Mesendoderm (in vitro differentiated cells): ENCODE measurements around the gene UAP1L1.

Experiments used
- DNase-seq: peaks from one replicate; pipeline ENCODE4 v3.0.0; 2013
- H2AK5ac ChIP-seq: 2 replicates; pipeline ENCODE4 v1.6.1; 2013; ENCODE audit warnings: low read length, inconsistent platforms
- H2BK120ac ChIP-seq: 2 replicates; pipeline ENCODE4 v1.6.1; 2013; ENCODE audit warnings: low read depth, mild to moderate bottlenecking, low read length, moderate library complexity, mixed read lengths
- H2BK15ac ChIP-seq: replicated peaks from 2 replicates; pipeline ENCODE4 v1.6.1; 2013; ENCODE audit warnings: low read depth, mild to moderate bottlenecking, moderate library complexity
- H2BK5ac ChIP-seq: 2 replicates; pipeline ENCODE4 v1.6.1; 2013; ENCODE audit warnings: low read length, inconsistent platforms
- H3K18ac ChIP-seq: 2 replicates; pipeline ENCODE4 v1.6.1; 2013; ENCODE audit warnings: mild to moderate bottlenecking, low read length, mixed read lengths
- H3K23ac ChIP-seq: one replicate; pipeline ENCODE4 v1.6.1; 2013; ENCODE audit warnings: low read length
- H3K27ac ChIP-seq: 2 replicates; pipeline ENCODE4 v1.5.1; 2013; ENCODE audit warnings: low read depth, mild to moderate bottlenecking, inconsistent platforms, low read length, moderate library complexity
- H3K27me3 ChIP-seq: 2 replicates; pipeline ENCODE4 v1.6.1; 2013; ENCODE audit warnings: low read length, control low read depth, mild to moderate bottlenecking, inconsistent platforms; ENCODE audit not compliant: insufficient read depth, poor library complexity
- H3K36me3 ChIP-seq: 2 replicates; pipeline ENCODE4 v1.6.1; 2013; ENCODE audit warnings: low read length, inconsistent platforms; ENCODE audit not compliant: control insufficient read depth, insufficient read depth
- H3K4ac ChIP-seq: one replicate; pipeline ENCODE4 v1.6.1; 2013; ENCODE audit warnings: low read depth, mild to moderate bottlenecking, low read length, moderate library complexity
- H3K4me1 ChIP-seq: 2 replicates; pipeline ENCODE4 v1.6.1; 2013; ENCODE audit warnings: low read depth, low read length, inconsistent platforms; ENCODE audit not compliant: control insufficient read depth
- H3K4me2 ChIP-seq: 2 replicates; pipeline ENCODE4 v1.6.1; 2013; ENCODE audit warnings: low read length
- H3K4me3 ChIP-seq: 2 replicates; pipeline ENCODE4 v1.5.1; 2013; ENCODE audit warnings: mild to moderate bottlenecking, low read length
- H3K56ac ChIP-seq: one replicate; pipeline ENCODE4 v1.6.1; 2013; ENCODE audit warnings: low read length
- H3K79me1 ChIP-seq: 2 replicates; pipeline ENCODE4 v1.6.1; 2013; ENCODE audit warnings: low read length, inconsistent platforms
- H3K79me2 ChIP-seq: 2 replicates; pipeline ENCODE4 v1.6.1; 2013; ENCODE audit warnings: mild to moderate bottlenecking, low read length; ENCODE audit not compliant: control insufficient read depth, insufficient read depth
- H3K9ac ChIP-seq: 2 replicates; pipeline ENCODE4 v1.6.1; 2013; ENCODE audit warnings: low read length, inconsistent platforms
- H4K5ac ChIP-seq: one replicate; pipeline ENCODE4 v1.6.1; 2013; ENCODE audit warnings: low read length
- H4K8ac ChIP-seq: one replicate; pipeline ENCODE4 v1.6.1; 2013; ENCODE audit warnings: low read depth, mild to moderate bottlenecking, control low read depth, low read length, moderate library complexity
- WGBS: extraction: QIAGEN DNeasy Blood & Tissue Kit; methylation state at CpG from one replicate; pipeline ENCODE4 v1.1.7; 2013; ENCODE audit warnings: low lambda C conversion rate, missing lambda C conversion rate; ENCODE audit not compliant: insufficient coverage; ENCODE audit errors: extremely low coverage; 5-methylcytosine and 5-hydroxymethylcytosine counted together

UAP1L1 gene

DNA sequence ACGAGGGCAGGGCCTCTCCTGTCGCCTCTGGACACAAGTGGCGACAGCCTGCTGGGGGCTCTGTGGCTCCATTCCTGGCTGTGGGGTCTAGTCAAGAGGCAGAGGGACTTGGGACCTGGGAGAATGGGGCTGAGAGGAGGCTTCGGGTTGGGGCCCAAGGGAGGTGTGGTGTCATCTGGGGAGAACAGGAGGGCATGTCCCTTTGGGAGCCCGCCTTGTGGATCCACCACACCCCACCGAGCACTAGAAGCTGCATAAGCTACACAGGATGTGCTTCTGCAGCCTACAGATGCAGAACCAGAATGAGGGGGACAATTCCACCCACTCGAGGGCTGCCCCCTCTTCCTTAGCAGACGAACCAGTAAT is 5.6 kb downstream of the UAP1L1 start:
- Histone ChIP-seq H2BK15ac (no peak overlapping the region), H2AK5ac (no peak overlapping the region), H2BK5ac (no peak overlapping the region), H3K36me3 (no peaks in the 10 kb centered on the region), H3K4ac (no peak overlapping the region), H3K27me3 (peaks cover 7% of the 10 kb centered on the region), H2BK120ac (no peak overlapping the region), H4K5ac (no peak overlapping the region), H3K18ac (no peak overlapping the region), H3K4me3 (no peak overlapping the region), H3K4me1 (peaks cover under 1% of the 10 kb centered on the region), H3K23ac (no peak overlapping the region), H4K8ac (no peak overlapping the region), H3K9ac (no peak overlapping the region), H3K79me2 (no peaks in the 10 kb centered on the region), H3K56ac (no peak overlapping the region), H3K27ac (no peak overlapping the region), H3K79me1 (no peaks in the 10 kb centered on the region), H3K4me2 (no peak overlapping the region)
- DNase-seq, result no peak
- no CpG with 5 or more reads among the region's 8 CpGs for whole genome bisulfite sequencing

DNA sequence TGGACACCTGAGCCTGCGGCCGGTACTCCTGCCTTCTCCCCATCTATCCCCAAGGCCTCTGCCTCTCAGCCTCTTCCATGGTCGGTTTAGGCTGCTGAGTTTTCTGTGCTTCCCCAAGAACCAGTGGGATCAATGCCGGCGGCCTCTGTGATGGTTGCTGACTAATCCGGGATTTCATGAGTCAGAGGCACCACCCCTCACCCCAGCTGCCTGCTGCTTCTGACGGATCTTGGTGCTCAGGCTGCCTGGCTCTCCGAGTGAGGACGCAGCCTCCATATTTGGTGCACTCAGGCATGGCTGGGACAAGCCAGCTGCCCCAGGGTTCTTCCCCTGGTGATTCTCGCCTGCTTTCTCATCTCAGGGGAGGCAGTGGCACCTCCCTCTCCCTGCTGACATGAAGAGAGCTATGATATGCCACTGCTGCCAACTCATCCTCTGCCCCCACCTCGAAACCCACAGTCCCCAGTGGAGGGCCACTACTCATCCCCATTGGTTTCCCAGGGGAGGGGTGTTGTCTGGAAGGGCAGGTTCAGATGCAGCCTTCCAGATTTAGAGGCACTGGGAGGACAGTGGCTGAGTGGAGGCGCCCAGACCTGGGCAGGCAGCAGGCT is 6.2 kb downstream of the UAP1L1 start:
- H3K79me1 ChIP-seq, result no peaks in the 10 kb centered on the region
- WGBS, result no CpG with 5 or more reads among the region's 12 CpGs

DNA sequence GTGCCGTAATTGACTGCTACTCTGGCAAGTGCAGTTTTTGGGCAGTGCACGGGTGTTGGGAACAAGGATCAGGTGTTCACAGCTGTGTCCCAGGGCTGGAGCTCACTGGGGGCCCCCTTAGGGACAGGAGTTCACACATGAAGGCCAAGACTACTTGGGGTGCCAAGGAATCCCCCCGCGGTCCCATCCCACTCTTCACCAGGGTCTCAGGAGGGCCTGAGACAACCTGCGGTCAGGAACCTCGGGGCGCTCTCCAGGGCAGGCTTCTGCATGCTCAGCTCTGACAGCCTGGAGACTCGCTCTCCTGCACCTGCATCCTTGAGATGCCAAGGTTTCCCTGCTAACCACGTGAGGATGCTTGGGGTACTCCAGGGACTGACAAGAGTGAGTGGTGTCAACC is 7.2 kb downstream of the UAP1L1 start:
- Histone ChIP-seq H3K27ac (no peak overlapping the region), H3K79me2 (no peaks in the 10 kb centered on the region), H3K56ac (no peak overlapping the region), H3K18ac (no peak overlapping the region), H4K5ac (no peak overlapping the region), H3K27me3 (no peaks in the 10 kb centered on the region), H3K36me3 (no peaks in the 10 kb centered on the region), H2BK5ac (no peak overlapping the region), H3K9ac (no peak overlapping the region), H3K4me3 (no peak overlapping the region), H2BK120ac (no peak overlapping the region), H3K79me1 (peaks cover 2% of the 10 kb centered on the region), H3K4me2 (no peak overlapping the region), H3K4me1 (peaks cover 2% of the 10 kb centered on the region), H4K8ac (no peak overlapping the region), H2AK5ac (no peak overlapping the region), H3K4ac (no peak overlapping the region), H3K23ac (no peak overlapping the region), H2BK15ac (no peak overlapping the region)
- no CpG with 5 or more reads among the region's 9 CpGs for WGBS
- no peak for DNase-seq

More for the DNA sequence above, 6.2 kb downstream of the UAP1L1 start:
- no peak overlapping the region for H3K4me2 ChIP-seq
- H3K27me3 ChIP-seq, result peaks cover 4% of the 10 kb centered on the region
- no peak overlapping the region for H4K5ac ChIP-seq
- H3K4me3 ChIP-seq, result no peak overlapping the region
- no peak overlapping the region for H4K8ac ChIP-seq
- no peak overlapping the region for H2AK5ac ChIP-seq
- no peak overlapping the region for H2BK120ac ChIP-seq
- no peak overlapping the region for H3K4ac ChIP-seq
- no peak overlapping the region for H3K18ac ChIP-seq
- no peak overlapping the region for H3K27ac ChIP-seq
- H3K56ac ChIP-seq, result peak overlapping the region; percentile 25
- DNase-seq, result peak; percentile 72
- no peak overlapping the region for H3K9ac ChIP-seq
- H3K23ac ChIP-seq, result peak overlapping the region; percentile 66
- no peaks in the 10 kb centered on the region for H3K36me3 ChIP-seq
- H3K4me1 ChIP-seq, result peaks cover 2% of the 10 kb centered on the region
- no peaks in the 10 kb centered on the region for H3K79me2 ChIP-seq
- no peak overlapping the region for H2BK5ac ChIP-seq
- no peak overlapping the region for H2BK15ac ChIP-seq

GRCh38 chr9:137085920-137086530 is 8.7 kb downstream of the UAP1L1 start:
- DNase-seq, result no peak
- no peak overlapping the region for H4K5ac ChIP-seq
- H4K8ac ChIP-seq, result no peak overlapping the region
- no peak overlapping the region for H2AK5ac ChIP-seq
- no CpG with 5 or more reads among the region's 58 CpGs for WGBS
- H3K27ac ChIP-seq, result peak overlapping the region; percentile 69
- no peaks in the 10 kb centered on the region for H3K27me3 ChIP-seq
- H3K4me1 ChIP-seq, result peaks cover 2% of the 10 kb centered on the region
- peak overlapping the region; percentile 74 for H3K4me2 ChIP-seq
- no peak overlapping the region for H2BK5ac ChIP-seq
- H3K9ac ChIP-seq, result peak overlapping the region; percentile 90
- H3K56ac ChIP-seq, result peak overlapping the region; percentile 92
- peaks cover 2% of the 10 kb centered on the region for H3K79me1 ChIP-seq
- H3K18ac ChIP-seq, result peak overlapping the region; percentile 42
- H2BK15ac ChIP-seq, result no peak overlapping the region
- no peaks in the 10 kb centered on the region for H3K36me3 ChIP-seq
- H3K4me3 ChIP-seq, result peak overlapping the region; percentile 56
- no peak overlapping the region for H2BK120ac ChIP-seq
- H3K23ac ChIP-seq, result peak overlapping the region; percentile 89
- no peaks in the 10 kb centered on the region for H3K79me2 ChIP-seq
- peak overlapping the region; percentile 66 for H3K4ac ChIP-seq

- H3K18ac ChIP-seq, result peak within 1 kb of the TSS; percentile 42
- no peak within 1 kb of the TSS for H4K5ac ChIP-seq
- H2BK15ac ChIP-seq, result no peak within 1 kb of the TSS
- WGBS, result no CpG with 5 or more reads among the region's 101 CpGs
- H4K8ac ChIP-seq, result no peak within 1 kb of the TSS
- peak within 1 kb of the TSS; percentile 69 for H3K27ac ChIP-seq
- no peak within 1 kb of the TSS for H2AK5ac ChIP-seq
- H2BK120ac ChIP-seq, result no peak within 1 kb of the TSS
- peak within 1 kb of the TSS; percentile 90 for H3K9ac ChIP-seq
- no peaks in the 10 kb centered on the region for H3K27me3 ChIP-seq
- peak within 1 kb of the TSS; percentile 89 for H3K23ac ChIP-seq
- peaks cover 2% of the 10 kb centered on the region for H3K4me1 ChIP-seq
- H3K4me2 ChIP-seq, result peak within 1 kb of the TSS; percentile 74
- H3K4ac ChIP-seq, result peak within 1 kb of the TSS; percentile 83
- H3K36me3 ChIP-seq, result no peaks in the 10 kb centered on the region
- H3K4me3 ChIP-seq, result peak within 1 kb of the TSS; percentile 64
- no peaks in the 10 kb centered on the region for H3K79me2 ChIP-seq
- H2BK5ac ChIP-seq, result no peak within 1 kb of the TSS
- H3K56ac ChIP-seq, result peak within 1 kb of the TSS; percentile 92
- DNase-seq, result peak; percentile 99
- peaks cover 2% of the 10 kb centered on the region for H3K79me1 ChIP-seq
Measured at GRCh38 chr9:137086531-137087408, 9.5 kb downstream of the UAP1L1 start, which contains the start of gene MAN1B1. Gene MAN1B1, plus strand, starts transcription at chr9:137086985. Its CDS starts 15 bp downstream, at chr9:137087000.
